A375 (cell line): ENCODE data around the gene GPATCH2L. TPM values are rescaled to one million over a fixed set of nuclear protein-coding genes. Genes with fewer than 3 reads are reported as not detected.

Experiments
- total RNA-seq: library from RNA; depleted of rRNA; stranded (reverse); fragments of >200 nt; shearing (Covaris generic); gene quantifications from 2 replicates; pipeline ENCODE4 v1.2.3, GENCODE V29; 2014; rRNA removed

Gene GPATCH2L
- 23.4 and 32.5 TPM in 2 replicates for total RNA-seq

GRCh38 chr14:76151398-76152332 lies at the start of gene GPATCH2L:
Gene GPATCH2L (plus strand): TSS chr14:76151922. CDS start chr14:76154364, 2,442 bp downstream.

Other genes with a start within 250 kb of the GPATCH2L start
- 2.4 and 2.5 TPM in 2 replicates for gene TGFB3, start 169.9 kb upstream of the GPATCH2L start, total RNA-seq
- gene IFT43, start 166.2 kb upstream of the GPATCH2L start, total RNA-seq: 26.4 and 37.0 TPM in 2 replicates
- gene ESRRB, start 224.2 kb downstream of the GPATCH2L start, total RNA-seq: 0.19 and 0.57 TPM in 2 replicates